Body of pancreas (tissue), 4 donors: ENCODE data around the gene KCNJ10.

ENCODE experiments used
- POLR2A ChIP-seq, 3 donors: fragments of 450-650 bp; IDR thresholded peaks; one replicate each; pipeline ENCODE4 v1.6.1; 2016; ENCODE audit warnings: antibody characterized with exemption in 3 of 3, mild to moderate bottlenecking in 2 of 3
- TF ChIP-seq, protein P1 (sequence below), 7 experiments: fragments of 450-650 bp in 4 of 7; fragments of 200-600 bp in 3 of 7; sonication (generic) in 3 of 7; IDR thresholded peaks; one replicate each; pipeline ENCODE4 v1.5.1; 2016 to 2019; ENCODE audit warnings: antibody characterized with exemption in 7 of 7

DNA sequence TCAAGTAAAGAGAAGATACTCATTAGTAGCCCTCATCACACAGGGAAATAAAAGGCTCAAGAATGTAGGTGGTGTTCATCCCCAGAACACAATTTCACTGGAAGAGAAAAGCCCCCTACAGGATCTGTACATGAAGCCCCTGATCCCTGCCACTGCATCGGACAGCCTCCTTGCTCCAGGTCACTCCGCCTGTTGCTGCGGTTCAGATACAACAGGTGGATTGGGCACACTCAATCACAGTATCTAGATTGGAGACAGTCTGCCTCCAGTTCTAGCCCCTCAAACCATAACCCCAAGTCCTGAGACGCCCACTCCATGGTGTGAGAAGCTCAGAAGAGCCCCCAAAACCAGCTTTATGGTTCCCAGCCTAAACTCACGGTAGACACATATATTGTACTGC, 117.0 kb downstream of the KCNJ10 start:
- TF ChIP-seq, protein P1, sequence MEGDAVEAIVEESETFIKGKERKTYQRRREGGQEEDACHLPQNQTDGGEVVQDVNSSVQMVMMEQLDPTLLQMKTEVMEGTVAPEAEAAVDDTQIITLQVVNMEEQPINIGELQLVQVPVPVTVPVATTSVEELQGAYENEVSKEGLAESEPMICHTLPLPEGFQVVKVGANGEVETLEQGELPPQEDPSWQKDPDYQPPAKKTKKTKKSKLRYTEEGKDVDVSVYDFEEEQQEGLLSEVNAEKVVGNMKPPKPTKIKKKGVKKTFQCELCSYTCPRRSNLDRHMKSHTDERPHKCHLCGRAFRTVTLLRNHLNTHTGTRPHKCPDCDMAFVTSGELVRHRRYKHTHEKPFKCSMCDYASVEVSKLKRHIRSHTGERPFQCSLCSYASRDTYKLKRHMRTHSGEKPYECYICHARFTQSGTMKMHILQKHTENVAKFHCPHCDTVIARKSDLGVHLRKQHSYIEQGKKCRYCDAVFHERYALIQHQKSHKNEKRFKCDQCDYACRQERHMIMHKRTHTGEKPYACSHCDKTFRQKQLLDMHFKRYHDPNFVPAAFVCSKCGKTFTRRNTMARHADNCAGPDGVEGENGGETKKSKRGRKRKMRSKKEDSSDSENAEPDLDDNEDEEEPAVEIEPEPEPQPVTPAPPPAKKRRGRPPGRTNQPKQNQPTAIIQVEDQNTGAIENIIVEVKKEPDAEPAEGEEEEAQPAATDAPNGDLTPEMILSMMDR (IDR thresholded peaks at IDR 0.05) = no peak
- no peak for TF ChIP-seq POLR2A (IDR thresholded peaks at IDR 0.05)
